KMS-11 (cell line): ENCODE measurements around the gene CD46.

Source experiments
- H2AFZ ChIP-seq: fragments of 200-600 bp; sonication (generic); 2 replicates; pipeline ENCODE4 v1.6.1; 2016; ENCODE audit warnings: antibody characterized with exemption, mixed run types, low read depth
- H3K27ac ChIP-seq: fragments of 200-600 bp; sonication (generic); 2 replicates; pipeline ENCODE4 v1.6.1; 2016; ENCODE audit warnings: mild to moderate bottlenecking, mixed run types
- H3K27me3 ChIP-seq: fragments of 200-600 bp; sonication (generic); 2 replicates; pipeline ENCODE4 v1.6.1; 2017; ENCODE audit warnings: mild to moderate bottlenecking, low read depth, mixed run types, moderate library complexity; ENCODE audit not compliant: insufficient read depth
- H3K36me3 ChIP-seq: fragments of 200-600 bp; sonication (generic); 2 replicates; pipeline ENCODE4 v1.6.1; 2017; ENCODE audit warnings: mild to moderate bottlenecking, mixed run types; ENCODE audit not compliant: insufficient read depth
- H3K4me1 ChIP-seq: fragments of 200-600 bp; sonication (generic); 2 replicates; pipeline ENCODE4 v1.6.1; 2016; ENCODE audit warnings: mild to moderate bottlenecking, low read depth, mixed run types; ENCODE audit not compliant: poor library complexity, severe bottlenecking
- H3K4me2 ChIP-seq: fragments of 200-600 bp; sonication (generic); 2 replicates; pipeline ENCODE4 v1.7.0; 2016; ENCODE audit warnings: mild to moderate bottlenecking, mixed run types
- H3K4me3 ChIP-seq: fragments of 200-600 bp; sonication (generic); IDR thresholded peaks from 2 replicates; pipeline ENCODE4 v1.6.1; 2017; ENCODE audit warnings: low read depth, low read length, mixed read lengths; ENCODE audit not compliant: insufficient read depth
- H3K79me2 ChIP-seq: fragments of 200-600 bp; sonication (generic); 2 replicates; pipeline ENCODE4 v1.6.1; 2016; ENCODE audit warnings: low read depth, mixed run types; ENCODE audit not compliant: insufficient read depth
- H3K9ac ChIP-seq: fragments of 200-600 bp; sonication (generic); 2 replicates; pipeline ENCODE4 v1.6.1; 2016; ENCODE audit warnings: mild to moderate bottlenecking, mixed run types
- H4K20me1 ChIP-seq: fragments of 200-600 bp; sonication (generic); 2 replicates; pipeline ENCODE4 v1.6.1; 2016; ENCODE audit warnings: mild to moderate bottlenecking, mixed run types; ENCODE audit not compliant: insufficient read depth
- TF ChIP-seq, protein P1 (sequence below): fragments of 200-600 bp; sonication (generic); conservative IDR thresholded peaks from 2 replicates; pipeline ENCODE4 v1.6.1; 2017; ENCODE audit warnings: low read depth, mild to moderate bottlenecking, antibody characterized with exemption, low read length, moderate library complexity, mixed read lengths

CD46 gene

DNA sequence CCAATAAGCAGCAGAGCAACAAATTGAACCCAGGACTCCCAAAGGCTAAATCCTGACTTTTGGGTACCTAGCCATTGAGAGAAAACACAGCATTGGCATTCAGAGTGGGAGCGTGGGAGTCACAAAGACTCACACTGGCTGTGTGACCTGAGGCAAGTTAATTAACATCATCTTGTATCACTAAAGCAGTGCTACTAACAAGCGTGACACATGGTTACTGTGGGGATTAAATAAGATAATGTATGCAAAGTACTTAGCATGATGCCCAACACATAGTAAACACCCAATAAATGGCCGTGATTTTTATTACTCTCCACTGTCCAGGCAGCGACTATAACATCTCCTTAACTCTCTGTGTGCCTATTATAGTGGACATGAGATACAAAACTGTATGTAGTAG is 85.8 kb downstream of the CD46 start:
- Histone ChIP-seq H3K4me2 (no peak overlapping the region), H3K27ac (no peak overlapping the region), H4K20me1 (peaks cover 6% of the 10 kb centered on the region; the same call in 1 of the 2 replicates)

DNA sequence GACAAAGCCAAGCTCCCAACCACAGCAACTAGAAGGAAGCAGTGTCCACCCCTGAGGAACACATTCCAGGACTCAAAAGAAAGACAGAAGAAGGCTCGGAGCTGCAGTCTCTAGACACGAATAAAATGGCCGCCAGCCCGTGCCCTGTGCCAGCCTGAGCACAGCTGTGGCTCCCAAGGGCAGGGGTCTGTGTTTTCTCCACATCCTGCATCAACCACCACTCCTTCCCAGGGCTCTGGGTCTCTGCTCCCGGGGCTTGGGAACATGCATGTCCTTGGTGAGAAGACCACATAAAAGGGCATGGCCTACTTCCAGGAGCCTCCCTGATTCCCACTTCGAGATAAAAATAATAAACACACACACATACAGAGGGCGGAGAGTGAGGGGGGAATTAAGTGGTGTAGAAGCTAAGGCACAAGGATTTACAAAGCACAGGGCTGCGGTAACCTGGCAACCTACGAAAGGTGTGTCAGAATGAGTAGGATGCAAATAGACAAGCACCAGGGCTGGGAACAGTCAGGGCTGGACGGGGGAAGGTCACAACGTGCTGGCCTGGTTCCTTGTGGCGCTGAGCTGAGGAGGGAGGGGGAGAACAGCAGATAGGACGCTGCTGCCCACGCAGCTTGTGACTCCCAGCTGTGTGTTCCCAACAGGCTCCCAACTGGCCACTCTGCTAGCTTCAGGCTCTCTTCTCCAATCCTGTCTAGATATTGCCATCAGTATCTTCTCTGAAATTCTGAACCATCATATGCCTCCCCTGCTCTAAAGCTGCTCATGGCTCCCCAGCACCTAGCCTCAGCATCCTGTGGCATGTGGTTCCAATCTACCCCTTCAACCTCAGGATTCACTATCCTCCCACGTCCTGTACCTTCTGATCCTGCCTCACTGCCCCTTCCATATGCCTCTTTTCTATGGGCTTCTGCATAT is 86.6 kb downstream of the CD46 start:
- no peaks in the 10 kb centered on the region for H3K4me1 ChIP-seq
- no peak overlapping the region for H3K4me3 ChIP-seq
- no peak overlapping the region for H2AFZ ChIP-seq
- no peak overlapping the region for H3K27ac ChIP-seq
- no peak overlapping the region for H3K9ac ChIP-seq
- H3K36me3 ChIP-seq: no peaks in the 10 kb centered on the region
- TF ChIP-seq, protein P1, sequence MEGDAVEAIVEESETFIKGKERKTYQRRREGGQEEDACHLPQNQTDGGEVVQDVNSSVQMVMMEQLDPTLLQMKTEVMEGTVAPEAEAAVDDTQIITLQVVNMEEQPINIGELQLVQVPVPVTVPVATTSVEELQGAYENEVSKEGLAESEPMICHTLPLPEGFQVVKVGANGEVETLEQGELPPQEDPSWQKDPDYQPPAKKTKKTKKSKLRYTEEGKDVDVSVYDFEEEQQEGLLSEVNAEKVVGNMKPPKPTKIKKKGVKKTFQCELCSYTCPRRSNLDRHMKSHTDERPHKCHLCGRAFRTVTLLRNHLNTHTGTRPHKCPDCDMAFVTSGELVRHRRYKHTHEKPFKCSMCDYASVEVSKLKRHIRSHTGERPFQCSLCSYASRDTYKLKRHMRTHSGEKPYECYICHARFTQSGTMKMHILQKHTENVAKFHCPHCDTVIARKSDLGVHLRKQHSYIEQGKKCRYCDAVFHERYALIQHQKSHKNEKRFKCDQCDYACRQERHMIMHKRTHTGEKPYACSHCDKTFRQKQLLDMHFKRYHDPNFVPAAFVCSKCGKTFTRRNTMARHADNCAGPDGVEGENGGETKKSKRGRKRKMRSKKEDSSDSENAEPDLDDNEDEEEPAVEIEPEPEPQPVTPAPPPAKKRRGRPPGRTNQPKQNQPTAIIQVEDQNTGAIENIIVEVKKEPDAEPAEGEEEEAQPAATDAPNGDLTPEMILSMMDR: no peak
- H3K79me2 ChIP-seq: peaks cover 22% of the 10 kb centered on the region
- no peaks in the 10 kb centered on the region for H3K27me3 ChIP-seq
- H4K20me1 ChIP-seq: peaks cover 6% of the 10 kb centered on the region; the same call in 1 of the 2 replicates
- H3K4me2 ChIP-seq: no peak overlapping the region

More for the DNA sequence above, 85.8 kb downstream of the CD46 start:
- TF ChIP-seq, protein P1: no peak
- H3K4me1 ChIP-seq: peaks cover 7% of the 10 kb centered on the region
- no peaks in the 10 kb centered on the region for H3K36me3 ChIP-seq
- no peak overlapping the region for H3K9ac ChIP-seq
- no peak overlapping the region for H2AFZ ChIP-seq
- H3K4me3 ChIP-seq: no peak overlapping the region
- peaks cover 22% of the 10 kb centered on the region for H3K79me2 ChIP-seq
- H3K27me3 ChIP-seq: no peaks in the 10 kb centered on the region

DNA sequence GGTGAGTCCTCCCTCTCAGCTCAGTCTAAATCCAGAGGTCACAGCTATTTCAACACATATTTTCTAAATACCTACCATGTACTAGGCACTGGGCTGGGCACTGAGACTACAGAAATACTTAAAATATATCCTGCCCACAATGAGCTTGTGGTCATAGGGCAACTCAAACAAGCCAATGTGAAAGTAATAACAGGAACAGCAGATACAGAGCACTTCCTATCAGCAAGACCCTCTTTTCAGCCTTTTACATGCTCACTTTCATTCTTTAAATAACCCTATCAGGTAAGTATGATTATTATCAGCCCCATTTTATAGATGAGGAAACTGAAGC is 87.2 kb downstream of the CD46 start:
- H3K27me3 ChIP-seq: no peaks in the 10 kb centered on the region
- H3K9ac ChIP-seq: no peak overlapping the region
- no peak overlapping the region for H3K4me3 ChIP-seq
- no peak overlapping the region for H3K4me2 ChIP-seq
- peaks cover 6% of the 10 kb centered on the region; the same call in 1 of the 2 replicates for H4K20me1 ChIP-seq
- no peak overlapping the region for H3K27ac ChIP-seq
- H3K4me1 ChIP-seq: no peaks in the 10 kb centered on the region
- no peaks in the 10 kb centered on the region for H3K36me3 ChIP-seq
- H2AFZ ChIP-seq: no peak overlapping the region
- TF ChIP-seq, protein P1: no peak
- H3K79me2 ChIP-seq: peaks cover 22% of the 10 kb centered on the region

DNA sequence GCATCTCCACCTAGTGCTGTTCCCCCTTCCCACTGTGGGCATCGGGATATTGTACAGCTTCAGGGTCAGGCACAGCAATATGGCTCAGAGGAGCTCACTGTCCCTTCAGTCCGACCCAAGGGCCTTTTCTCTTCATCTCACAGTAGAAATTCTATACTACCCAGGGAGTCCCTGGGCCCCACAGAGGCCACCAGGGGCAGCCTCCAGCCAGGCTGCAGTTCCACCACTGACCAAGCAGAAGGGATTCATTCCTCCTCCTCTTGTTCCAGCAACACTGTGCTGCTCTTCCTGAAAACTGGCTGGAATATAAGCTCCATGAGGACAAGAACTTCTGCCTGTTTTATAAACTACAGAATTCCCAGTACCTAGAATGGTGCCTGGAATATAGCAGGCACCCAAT is 88.5 kb downstream of the CD46 start:
- H3K36me3 ChIP-seq: no peaks in the 10 kb centered on the region
- H3K27me3 ChIP-seq: no peaks in the 10 kb centered on the region
- no peaks in the 10 kb centered on the region for H3K4me1 ChIP-seq
- peaks cover 22% of the 10 kb centered on the region for H3K79me2 ChIP-seq
- H3K9ac ChIP-seq: no peak overlapping the region
- TF ChIP-seq, protein P1: no peak
- no peak overlapping the region for H3K4me3 ChIP-seq
- H3K27ac ChIP-seq: no peak overlapping the region
- no peak overlapping the region for H3K4me2 ChIP-seq
- no peak overlapping the region for H2AFZ ChIP-seq
- peaks cover 6% of the 10 kb centered on the region; the same call in 1 of the 2 replicates for H4K20me1 ChIP-seq
